ENCODE measurements around the gene ECE1. TPM values are rescaled to one million over a fixed set of nuclear protein-coding genes. Genes with fewer than 3 reads are reported as not detected.

Gene ECE1
- polyA plus RNA-seq, 3 donors = 43.8 to 51.4 (median 44.4) TPM

DNA sequence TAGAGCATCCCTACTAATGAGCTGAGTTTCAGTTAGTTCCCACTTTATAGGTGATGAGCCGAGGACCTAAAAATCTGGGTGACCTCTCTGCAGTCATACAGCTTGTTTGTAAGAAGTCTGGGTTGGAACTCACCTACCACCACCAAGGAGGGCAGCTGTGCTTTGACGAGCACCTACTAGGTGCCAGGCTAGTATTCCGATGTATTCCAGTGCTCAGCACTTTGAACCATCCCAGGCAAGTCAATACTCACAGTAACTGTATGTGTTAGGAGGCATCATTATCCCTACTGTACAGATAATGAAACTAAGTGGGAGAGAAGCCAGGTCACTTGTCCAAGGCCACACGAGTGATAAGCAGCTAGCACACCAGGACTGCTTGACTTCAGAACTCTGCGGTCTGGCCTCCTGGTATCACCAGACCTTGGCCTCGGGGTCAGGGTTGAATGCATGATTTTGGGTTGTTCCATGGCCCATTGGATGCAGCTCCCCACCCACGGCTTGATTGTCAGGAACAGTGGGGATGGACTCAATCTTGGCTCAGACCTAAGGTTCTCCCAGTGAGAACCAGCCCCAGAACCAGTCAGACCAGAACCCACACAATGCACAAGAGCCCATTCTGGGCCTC is 20.7 kb downstream of the ECE1 start:
- no peak for DNase-seq (ENCODE audit: low read depth in 3 of 3, low spot score in 2 of 3)

DNA sequence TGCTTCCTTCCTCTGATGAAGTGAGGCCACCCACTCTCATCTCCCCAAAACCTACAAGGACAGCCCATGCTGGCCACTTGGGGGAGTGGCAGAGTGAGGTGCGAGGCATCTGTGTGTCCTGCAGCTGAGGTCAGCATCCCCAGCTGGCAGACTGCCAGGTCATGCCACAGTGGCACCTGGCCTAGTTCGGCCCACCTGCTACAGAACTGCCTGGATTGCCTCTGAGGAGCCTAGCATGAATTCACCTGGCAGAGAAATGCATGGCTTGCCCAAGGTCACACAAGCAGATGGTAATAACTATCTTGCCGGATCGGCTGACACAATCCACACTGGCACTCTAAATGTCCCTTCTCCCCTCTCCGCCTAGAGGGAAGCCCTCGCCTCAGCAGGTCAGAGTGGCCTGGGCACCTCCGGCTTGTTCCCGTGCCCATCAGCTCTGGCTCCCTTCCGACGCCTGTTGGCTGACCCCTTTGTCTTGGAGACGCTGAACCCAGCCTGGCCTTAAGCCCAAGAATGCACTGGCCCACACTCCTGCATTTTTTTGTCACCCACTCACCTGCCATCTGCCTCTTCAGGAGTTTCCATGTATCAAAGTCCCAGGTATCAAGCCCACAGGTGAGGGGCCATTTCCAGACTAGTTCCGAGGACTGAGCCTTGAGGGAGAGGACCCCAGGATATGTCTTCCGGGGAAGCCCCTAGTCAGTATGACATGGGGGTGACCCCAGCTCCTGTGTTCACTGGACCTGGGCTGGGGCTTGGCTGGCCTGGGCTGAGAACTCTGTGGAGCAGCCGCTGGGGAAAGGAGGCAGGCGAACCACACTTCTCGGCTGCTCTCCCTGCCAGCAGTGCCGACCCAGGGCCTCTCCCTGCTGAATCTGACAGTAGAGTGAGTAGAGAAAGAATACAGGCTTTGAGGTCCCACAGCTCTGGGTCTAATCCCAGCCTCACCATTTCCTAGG is 21.7 kb downstream of the ECE1 start:
- DNase-seq (ENCODE audit: low read depth in 3 of 3, low spot score in 2 of 3) = no peak

DNA sequence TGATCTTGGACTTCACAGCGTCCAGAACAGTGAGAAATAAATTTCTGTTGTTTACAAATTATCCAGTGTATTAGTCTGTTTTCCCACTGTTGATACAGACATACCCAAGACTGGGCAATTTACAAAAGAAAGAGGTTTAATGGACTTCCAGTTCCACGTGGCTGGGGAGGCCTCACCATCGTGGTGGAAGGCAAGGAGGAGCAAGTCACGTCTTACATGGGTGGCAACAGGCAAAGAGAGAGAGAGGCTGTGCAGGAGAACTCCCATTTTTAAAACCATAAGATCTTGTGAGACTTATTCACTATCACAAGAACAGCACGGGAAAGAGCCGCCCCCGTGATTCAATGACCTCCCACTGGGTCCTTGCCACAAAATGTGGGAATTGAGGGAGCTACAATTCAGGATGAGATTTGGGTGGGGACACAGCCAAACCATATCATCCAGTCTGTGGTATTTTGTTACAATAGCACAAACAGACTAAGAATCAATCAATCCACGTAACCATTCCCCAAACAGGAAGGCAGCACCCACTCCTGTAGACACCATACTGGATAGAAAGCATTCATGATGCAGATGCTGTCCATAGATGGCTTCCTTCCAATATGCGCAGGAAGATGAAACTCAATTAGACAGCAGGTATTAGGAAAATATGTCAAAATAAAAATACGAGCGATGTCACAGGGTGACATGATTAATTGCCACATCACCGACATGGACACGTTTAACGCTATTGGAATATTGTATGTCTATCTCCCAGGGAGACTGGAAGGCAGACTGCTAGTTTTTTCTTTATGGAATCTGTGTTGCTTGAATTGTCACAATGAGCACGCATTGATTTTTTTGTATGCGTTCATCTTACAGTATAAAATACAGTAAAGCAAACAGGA is 22.8 kb downstream of the ECE1 start:
- no peak for DNase-seq (ENCODE audit: low read depth in 3 of 3, low spot score in 2 of 3)

DNA sequence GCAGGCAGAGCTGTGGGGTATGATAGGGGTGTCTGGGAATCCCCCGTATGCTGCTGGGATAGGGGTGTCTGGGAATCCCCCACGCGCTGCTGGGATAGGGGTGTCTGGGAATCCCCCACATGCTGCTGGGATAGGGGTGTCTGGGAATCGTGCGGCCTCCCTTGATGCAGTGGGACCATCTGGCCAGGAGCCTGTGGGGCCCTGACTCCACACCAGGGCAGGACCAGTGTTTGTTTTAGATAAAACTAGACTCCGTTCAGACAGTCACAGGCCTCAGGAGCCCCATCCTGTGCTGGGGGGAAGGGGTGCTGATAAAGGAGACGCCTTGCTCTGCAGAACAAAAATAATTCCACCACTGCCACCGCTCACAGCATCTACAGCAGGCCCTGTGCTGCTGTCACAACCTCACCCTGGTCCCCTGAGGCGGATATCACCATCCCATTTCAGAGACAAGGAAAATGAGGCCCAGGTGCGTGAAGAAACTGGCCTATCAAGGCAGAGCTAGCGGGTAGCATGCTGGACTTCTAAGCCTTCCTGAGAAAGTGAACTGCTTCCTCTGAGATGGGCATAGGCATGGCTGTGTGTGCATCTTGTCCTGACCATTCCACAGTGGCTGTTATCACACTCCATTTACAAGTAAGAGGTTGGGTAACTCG is 24.0 kb downstream of the ECE1 start:
- DNase-seq (ENCODE audit: low read depth in 3 of 3, low spot score in 2 of 3) = no peak

DNA sequence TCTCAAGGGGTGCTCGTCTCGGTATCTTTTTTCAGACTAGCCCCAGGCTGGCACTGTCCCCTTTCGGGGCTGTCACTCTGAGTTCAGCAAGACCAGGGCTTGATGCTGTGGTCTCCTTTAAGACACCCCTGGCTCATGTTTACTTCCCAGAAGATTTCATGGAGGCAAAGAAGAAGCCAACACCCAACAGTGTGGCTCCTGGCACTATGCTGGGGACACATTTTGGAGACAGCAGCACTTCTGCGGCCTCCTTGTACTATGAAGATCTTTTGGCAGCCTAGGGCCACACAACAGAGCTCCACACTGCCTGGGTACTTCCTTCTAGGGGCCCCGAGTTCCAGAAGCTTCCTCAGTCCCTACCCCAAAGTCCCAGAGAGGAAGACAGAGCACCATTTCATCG is 24.6 kb downstream of the ECE1 start:
- DNase-seq (ENCODE audit: low read depth in 3 of 3, low spot score in 2 of 3) = no peak

DNA sequence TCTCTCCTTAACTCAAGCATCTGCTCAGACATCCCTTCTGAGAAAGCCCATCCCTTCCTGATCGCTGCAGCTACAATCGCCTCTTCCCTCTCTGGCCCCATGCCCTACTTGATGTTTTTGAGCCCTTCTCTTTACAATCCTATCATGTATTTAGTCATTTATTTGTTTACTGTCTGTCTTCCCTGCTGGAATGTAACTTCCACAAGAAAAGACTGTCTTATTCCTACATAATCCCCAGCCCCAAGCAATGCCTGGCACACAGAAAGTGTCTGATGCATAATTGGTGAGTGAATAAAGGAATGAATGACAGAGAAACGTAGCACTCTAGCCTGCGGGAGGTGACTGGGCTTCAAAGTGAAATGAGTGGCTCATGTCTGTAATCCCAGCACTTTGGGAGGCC is 25.4 kb downstream of the ECE1 start:
- DNase-seq (ENCODE audit: low read depth in 3 of 3, low spot score in 2 of 3) = no peak

DNA sequence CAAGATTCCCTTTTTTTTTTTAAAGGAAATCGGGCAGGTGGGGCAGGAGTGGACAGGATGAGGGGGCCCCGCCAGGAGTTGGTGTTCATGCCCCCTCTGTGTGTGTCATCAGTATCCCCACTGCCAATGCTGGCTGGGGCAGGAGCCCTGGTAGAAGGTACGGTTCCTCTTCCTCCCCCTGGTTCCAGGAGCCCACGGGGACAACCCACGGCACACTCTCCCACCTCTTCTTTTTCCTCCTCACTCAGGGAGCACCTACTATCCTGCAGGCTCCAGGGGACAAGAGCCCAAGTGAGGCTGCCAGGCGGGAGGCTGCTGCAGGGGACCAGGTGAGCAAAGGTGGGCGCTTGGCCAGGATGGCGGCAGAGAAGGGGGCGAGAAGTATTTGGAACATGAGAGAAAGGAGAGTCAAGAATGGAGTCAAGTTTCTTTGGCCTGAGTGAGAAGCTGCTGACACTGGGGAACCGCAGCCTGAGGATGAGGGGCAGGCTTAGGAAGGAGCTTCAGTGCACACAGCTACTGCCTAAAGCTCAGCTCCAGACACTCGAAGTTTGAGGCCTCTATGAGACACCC is 26.5 kb downstream of the ECE1 start:
- no peak for DNase-seq (ENCODE audit: low read depth in 3 of 3, low spot score in 2 of 3)

DNA sequence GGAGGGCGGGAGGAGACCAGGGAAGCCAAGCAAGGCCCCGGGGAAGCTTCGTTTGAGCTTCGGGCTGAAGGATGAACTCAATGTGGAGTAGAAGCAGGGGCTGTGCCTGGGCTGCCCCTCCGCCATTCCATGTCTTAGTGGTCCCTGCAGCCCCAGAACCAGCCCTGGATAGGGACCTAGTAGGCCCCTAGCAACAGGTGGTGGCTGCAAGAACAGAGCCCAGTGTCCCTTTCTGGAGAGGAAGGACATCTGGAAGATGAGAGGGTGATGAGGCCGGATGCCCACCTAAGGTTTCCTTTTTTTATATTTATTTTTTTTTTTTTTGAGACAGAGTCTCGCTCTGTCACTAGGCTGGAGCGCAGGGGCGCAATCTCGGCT is 27.2 kb downstream of the ECE1 start:
- no peak for DNase-seq (ENCODE audit: low read depth in 3 of 3, low spot score in 2 of 3)

DNA sequence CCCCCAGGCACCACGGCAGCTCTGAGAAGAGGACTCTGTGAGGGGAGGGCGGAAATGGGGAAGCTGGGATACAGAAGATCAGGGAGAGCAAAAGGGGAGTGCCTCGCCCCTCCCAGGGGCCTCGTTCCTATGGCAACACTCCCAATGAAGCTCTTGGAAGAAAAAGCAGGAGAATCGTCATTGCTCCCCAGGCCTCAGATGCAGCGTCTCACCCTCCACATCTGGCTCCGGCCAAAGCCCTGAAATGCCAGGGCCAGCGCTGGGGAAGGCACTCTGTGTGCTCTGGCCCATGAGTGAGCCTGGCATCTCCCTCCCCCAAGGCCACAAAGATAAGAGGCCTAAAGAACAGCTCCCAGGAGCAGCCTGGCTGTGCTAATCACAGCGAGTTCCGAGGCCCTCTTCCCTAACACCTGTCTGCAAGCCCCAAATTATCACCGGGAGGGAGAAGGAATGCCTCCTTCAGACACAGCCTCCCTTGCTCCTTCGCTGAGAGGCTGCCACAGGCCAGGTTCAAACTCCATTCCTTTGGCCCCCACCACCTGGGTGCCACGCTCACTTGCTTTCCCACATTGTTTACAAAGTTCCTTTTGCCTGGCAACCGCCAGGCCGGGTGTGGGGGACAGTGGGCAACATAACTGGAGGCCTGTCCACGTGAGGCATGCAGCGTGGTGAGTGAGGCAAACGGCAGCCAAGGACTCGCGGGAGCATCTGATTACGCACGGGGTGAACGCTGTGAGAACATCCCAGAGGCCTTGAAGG is 27.8 kb downstream of the ECE1 start:
- DNase-seq (ENCODE audit: low read depth in 3 of 3, low spot score in 2 of 3) = no peak

DNA sequence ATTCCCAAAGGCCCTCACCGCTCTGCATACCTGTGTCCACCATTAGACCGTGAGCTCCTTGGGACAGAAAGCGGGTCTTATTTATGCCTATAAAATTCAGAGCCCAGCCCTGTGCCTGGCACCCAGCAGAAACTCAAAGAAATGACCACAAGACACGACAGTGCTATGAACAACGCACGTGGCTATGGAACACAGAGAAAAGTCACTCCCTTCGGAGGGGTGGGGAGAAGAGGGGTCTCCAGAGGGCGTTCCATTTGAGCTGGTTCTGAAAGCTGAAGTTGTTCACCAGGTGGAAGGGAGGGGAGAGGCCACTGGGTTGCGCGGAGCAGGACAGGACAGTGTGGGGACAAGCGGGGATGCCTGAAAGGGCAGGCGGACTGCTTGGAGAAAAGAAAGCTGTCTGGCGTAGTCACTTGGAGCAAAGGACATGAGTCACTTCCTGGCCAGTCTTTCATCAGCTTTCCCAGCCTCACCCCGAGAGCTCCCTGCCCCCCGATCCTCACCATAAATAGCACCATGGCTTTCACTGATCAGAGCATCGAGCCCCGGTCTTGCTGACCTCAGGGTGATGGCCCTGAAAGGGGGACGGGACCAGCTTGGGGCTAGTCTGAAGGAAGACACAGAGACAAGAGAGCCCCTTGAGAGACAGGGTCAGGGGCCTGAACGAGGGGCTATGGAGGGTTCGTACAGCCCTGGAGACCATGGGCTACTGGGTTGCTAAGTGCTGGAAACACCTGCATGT is 28.5 kb downstream of the ECE1 start:
- no peak for DNase-seq (ENCODE audit: low read depth in 3 of 3, low spot score in 2 of 3)

DNA sequence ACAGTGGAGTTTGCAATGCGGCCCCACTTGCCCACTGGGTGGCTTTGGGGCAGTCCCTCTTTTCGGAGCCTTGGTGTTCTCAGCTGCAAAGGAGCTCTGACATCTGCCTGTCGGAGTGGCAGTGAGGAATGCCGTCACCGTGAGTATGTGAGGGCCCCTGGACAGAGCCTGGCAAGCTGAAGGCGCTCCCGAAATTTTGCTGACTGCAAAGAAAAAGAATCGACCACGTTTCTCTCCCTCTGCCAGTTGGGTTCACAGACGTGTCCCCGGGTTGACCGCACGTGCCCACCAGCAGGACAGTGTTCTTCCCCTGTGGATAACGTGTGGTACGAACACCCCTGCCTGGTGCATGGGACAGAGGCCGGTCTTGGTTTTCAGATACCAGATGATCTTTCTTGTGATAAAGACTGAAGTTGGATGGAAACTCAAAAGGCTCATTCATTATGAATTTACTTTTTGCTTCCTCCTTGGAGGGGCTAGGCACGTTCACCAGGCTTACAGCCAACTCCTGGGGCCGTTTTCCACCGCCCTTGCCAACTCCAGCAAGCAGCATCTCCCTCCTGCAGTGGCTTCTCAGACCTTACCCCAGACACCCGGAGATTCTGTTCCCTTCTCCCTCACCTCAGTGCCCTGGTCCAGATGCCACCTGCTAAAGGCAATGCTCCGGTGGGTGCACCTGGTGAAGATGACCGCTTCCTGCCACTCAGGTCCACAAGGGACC is 29.7 kb downstream of the ECE1 start:
- DNase-seq (ENCODE audit: low read depth in 3 of 3, low spot score in 2 of 3) = no peak

DNA sequence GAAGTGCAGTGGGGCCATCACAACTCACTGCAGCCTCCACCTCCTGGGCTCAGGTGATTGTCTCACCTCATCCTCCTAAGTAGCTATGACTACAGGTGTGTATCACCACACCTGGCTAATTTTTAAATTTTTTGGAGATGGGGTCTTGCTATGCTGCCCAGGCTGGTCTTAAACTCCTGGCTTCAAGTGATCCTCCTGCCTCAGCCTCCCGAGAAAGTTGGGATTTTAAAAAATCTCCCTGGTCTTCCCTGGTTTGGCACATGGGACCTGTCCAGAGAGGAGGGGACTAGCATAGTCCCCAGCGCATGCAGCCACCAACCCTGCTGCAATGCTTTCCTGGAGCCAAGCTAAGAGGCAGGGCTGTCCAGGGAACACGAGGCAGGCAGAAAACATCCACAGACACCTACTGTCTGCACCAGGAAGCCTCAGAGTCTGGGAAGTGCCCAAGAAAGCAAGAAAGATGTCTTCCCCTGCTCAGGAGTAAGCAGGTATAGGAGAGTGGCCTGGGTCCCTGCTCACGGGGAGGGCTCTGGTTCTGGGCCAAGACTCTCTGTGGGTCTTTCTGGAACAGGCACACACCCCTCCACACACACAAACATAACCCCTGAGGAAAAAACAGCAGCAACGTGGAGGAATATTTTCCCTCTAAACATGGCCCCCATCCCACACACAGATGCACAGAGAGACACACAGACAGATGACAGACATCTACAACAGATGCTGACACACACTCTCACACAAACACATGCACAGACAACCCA is 30.8 kb downstream of the ECE1 start:
- no peak for DNase-seq (ENCODE audit: low read depth in 3 of 3, low spot score in 2 of 3)

DNA sequence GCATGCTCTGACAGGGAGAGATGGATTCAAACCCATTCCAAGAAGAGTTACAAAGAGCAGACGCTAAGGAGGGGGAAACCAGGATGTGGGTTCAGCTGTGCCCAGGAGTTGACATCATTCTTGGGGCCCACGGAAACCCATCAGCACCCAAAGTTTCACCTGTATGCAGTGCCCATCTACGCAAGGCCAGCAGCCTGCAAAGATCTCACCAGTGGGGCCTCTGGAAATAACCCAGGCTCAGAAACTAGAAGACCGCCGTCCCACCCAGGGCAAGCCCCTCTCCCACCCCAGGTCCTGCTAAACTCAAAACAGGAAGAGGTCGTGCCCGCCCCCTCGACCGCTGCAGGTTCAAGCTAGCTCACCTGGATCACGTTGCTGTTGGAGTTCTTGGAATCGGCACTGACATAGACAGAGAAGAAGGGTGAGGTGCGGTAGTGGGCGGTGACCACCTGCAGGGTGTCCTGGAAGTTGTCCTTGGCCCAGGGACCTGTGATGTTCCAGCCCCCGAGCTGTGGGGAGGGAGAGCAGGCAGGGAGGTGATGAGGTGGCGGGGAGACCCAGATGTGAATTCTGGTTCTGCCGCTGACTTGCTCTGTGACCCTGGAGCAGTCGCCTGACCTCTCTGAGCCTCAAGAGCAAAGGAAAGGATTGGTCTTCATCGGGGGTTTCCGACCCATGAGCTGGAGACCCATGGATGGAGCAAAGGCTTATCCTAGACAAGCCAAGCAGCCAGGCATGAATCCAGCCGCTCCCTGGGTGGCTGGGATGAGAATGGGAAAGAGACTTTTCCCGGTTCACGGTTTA is 31.7 kb downstream of the ECE1 start:
- DNase-seq (ENCODE audit: low read depth in 3 of 3, low spot score in 2 of 3) = no peak

DNA sequence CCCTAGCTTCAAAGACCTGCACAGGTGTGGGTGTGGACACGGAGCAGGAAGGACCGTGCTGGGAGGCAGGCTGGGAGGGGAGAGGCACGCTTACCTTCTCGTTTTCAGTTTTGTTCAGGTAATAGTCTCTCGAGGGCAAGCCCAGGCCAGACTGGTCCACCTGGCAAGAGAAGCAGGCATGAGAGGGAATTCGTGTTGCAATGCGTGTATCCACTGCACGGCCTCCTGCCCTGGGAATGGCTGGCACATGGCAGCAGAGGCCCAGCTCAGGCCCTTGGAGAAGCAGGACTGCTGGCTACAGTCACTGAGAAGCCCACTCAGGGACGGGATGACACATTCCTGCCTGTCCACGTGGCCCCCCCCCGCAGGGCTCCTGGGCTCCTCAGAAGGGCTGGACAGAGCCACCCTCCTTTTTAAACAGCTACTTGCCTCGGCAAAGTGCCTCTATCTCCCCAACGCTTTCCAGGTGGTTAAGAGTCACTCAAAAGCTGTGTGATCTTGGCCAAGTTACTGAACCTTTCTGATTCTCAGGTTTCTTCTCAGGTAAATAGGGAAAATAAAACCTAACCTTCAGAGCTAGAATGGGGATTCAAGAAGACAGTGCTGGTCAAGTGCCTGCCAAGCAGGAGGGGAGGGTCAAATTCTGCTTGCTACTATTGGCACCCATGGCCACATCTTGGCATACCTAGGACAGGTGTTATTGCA is 32.7 kb downstream of the ECE1 start:
- DNase-seq (ENCODE audit: low read depth in 3 of 3, low spot score in 2 of 3) = no peak

DNA sequence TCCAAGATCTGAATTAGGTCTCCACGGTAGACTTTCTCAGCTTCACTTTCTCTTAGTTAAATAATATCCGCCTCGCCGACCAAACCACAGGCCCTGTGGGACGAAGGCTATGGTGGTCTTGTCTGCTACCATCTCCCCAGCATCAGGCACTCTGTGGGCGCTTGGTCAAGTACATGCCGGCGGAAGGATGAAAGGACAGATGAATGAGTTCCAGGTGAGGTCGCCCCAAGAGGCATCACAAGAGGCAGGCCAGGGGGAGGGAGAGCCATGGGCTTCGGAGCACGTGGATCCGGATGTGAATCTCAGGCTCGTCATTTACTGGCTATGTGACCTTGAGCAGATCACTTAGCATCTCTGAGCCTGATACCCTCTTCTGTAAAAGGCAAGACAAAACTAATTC is 33.5 kb downstream of the ECE1 start:
- no peak for DNase-seq (ENCODE audit: low read depth in 3 of 3, low spot score in 2 of 3)

DNA sequence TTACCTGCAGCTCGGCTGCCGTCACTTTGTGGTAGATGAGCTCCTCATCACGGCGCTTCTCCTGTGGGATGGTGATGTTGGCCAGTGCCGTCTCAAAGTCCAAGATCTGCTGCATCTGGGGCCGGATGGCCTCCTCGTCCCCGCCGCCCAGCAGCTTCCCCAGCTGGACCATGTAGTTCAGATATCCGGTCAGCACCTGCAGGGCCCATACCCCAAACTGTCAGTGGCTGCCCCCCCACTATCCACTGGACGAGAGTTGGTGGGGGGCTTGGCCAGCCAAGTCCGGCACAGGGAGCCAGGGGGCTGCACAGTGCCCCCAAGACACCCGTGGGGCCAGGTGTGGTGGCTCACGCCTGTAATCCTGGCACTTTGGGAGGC is 34.3 kb downstream of the ECE1 start:
- no peak for DNase-seq (ENCODE audit: low read depth in 3 of 3, low spot score in 2 of 3)

Measured in right renal cortex interstitium (tissue), 3 donors.